HEK293T (cell line): ENCODE results near the gene DGKK.

ENCODE experiments used
- CTCF ChIA-PET: fragments of 350-600 bp; formaldehyde crosslinking; extraction: SDS; loops from one replicate; lab custom pipeline; 2021; ENCODE audit warnings: antibody characterized with exemption, inconsistent platforms; lab: Yijun Ruan, JAX
- POLR2A ChIA-PET: fragments of 350-600 bp; formaldehyde crosslinking; extraction: SDS; loops from one replicate; lab custom pipeline; 2020; ENCODE audit warnings: antibody characterized with exemption, inconsistent platforms; lab: Yijun Ruan, JAX
- DNase-seq: peaks from one replicate; pipeline ENCODE4 v3.0.0; 2012; ENCODE audit warnings: mixed read lengths; ENCODE audit errors: extremely low spot score
- ARNT ChIP-seq: fragments of 450-650 bp; IDR thresholded peaks from 2 replicates; pipeline ENCODE4 v1.6.1; 2017; ENCODE audit warnings: mild to moderate bottlenecking
- BHLHE40 ChIP-seq: fragments of 450-650 bp; IDR thresholded peaks from 2 replicates; pipeline ENCODE4 v1.6.1; 2016; ENCODE audit warnings: mild to moderate bottlenecking, moderate library complexity, borderline replicate concordance
- CTBP1 ChIP-seq: fragments of 450-650 bp; IDR thresholded peaks from 2 replicates; pipeline ENCODE4 v1.6.1; 2016; ENCODE audit warnings: borderline replicate concordance
- ELF4 ChIP-seq: fragments of 450-650 bp; IDR thresholded peaks from 2 replicates; pipeline ENCODE4 v1.6.1; 2017; ENCODE audit warnings: antibody characterized with exemption
- FOXA1 ChIP-seq: fragments of 450-650 bp; IDR thresholded peaks from 2 replicates; pipeline ENCODE4 v1.6.1; 2016; ENCODE audit warnings: mild to moderate bottlenecking
- FOXK2 ChIP-seq: fragments of 450-650 bp; IDR thresholded peaks from 2 replicates; pipeline ENCODE4 v1.6.1; 2016; ENCODE audit warnings: mild to moderate bottlenecking
- FOXM1 ChIP-seq: fragments of 450-650 bp; IDR thresholded peaks from 2 replicates; pipeline ENCODE4 v1.6.1; 2017; ENCODE audit warnings: mild to moderate bottlenecking, borderline replicate concordance
- HDGF ChIP-seq: fragments of 450-650 bp; IDR thresholded peaks from 2 replicates; pipeline ENCODE4 v1.6.1; 2017; ENCODE audit warnings: antibody characterized with exemption, borderline replicate concordance
- L3MBTL2 ChIP-seq: fragments of 450-650 bp; conservative IDR thresholded peaks from 2 replicates; pipeline ENCODE4 v1.6.1; 2016; ENCODE audit warnings: mild to moderate bottlenecking
- LEF1 ChIP-seq: fragments of 450-650 bp; IDR thresholded peaks from 2 replicates; pipeline ENCODE4 v1.6.1; 2017; ENCODE audit warnings: mild to moderate bottlenecking, borderline replicate concordance
- NFRKB ChIP-seq: fragments of 450-650 bp; IDR thresholded peaks from 2 replicates; pipeline ENCODE4 v1.6.1; 2016; ENCODE audit warnings: mild to moderate bottlenecking, moderate library complexity
- PKNOX1 ChIP-seq: fragments of 450-650 bp; IDR thresholded peaks from 2 replicates; pipeline ENCODE4 v1.6.1; 2016
- SP1 ChIP-seq: fragments of 450-650 bp; IDR thresholded peaks from 2 replicates; pipeline ENCODE4 v1.6.1; 2017
- SUZ12 ChIP-seq: fragments of 450-650 bp; IDR thresholded peaks from 2 replicates; pipeline ENCODE4 v1.6.1; 2016; ENCODE audit warnings: mild to moderate bottlenecking
- TARDBP ChIP-seq: fragments of 450-650 bp; IDR thresholded peaks from 2 replicates; pipeline ENCODE4 v1.6.1; 2016
- ZNF384 ChIP-seq: fragments of 450-650 bp; IDR thresholded peaks from 2 replicates; pipeline ENCODE4 v1.6.1; 2016

DGKK gene

GRCh38 chrX:50469206-50469605 lies 1.4 kb downstream of the DGKK start:
- POLR2A ChIA-PET, result no interaction called here
- no peak for DNase-seq
- CTCF ChIA-PET, result no interaction called here
- TF ChIP-seq FOXM1 (no peak), PKNOX1 (no peak), ELF4 (no peak), ZNF384 (no peak), ARNT (no peak), HDGF (no peak), CTBP1 (no peak), SP1 (no peak), TARDBP (no peak), LEF1 (no peak), FOXA1 (no peak), NFRKB (no peak), L3MBTL2 (no peak)

- POLR2A ChIA-PET, result no interaction called here
- TF ChIP-seq FOXA1 (no peak), NFRKB (no peak), SP1 (no peak), BHLHE40 (no peak), TARDBP (no peak), CTBP1 (no peak), FOXM1 (no peak), ARNT (no peak), ELF4 (no peak), L3MBTL2 (no peak), LEF1 (no peak), SUZ12 (no peak), ZNF384 (no peak), FOXK2 (no peak), HDGF (no peak)
- CTCF ChIA-PET, result no interaction called here
- no peak for DNase-seq
These were observed 11.0 kb downstream of the DGKK start for GRCh38 chrX:50459615-50460014.

GRCh38 chrX:50458483-50458882 lies 12.1 kb downstream of the DGKK start:
- DNase-seq, result no peak
- TF ChIP-seq ZNF384, result no peak
- no peak for TF ChIP-seq SUZ12
- TF ChIP-seq FOXM1, result no peak
- no peak for TF ChIP-seq HDGF
- no peak for TF ChIP-seq ARNT
- no peak for TF ChIP-seq SP1
- no peak for TF ChIP-seq PKNOX1
- no peak for TF ChIP-seq FOXK2
- no peak for TF ChIP-seq FOXA1
- TF ChIP-seq CTBP1, result no peak
- no peak for TF ChIP-seq NFRKB
- POLR2A ChIA-PET, result no interaction called here
- CTCF ChIA-PET, result no interaction called here

- ChIA-PET POLR2A (no interaction called here), CTCF (no interaction called here)
- TF ChIP-seq ARNT (no peak), ZNF384 (no peak), LEF1 (no peak), L3MBTL2 (no peak), ELF4 (no peak), SP1 (no peak), SUZ12 (no peak), BHLHE40 (no peak), FOXM1 (no peak), FOXK2 (no peak), FOXA1 (no peak), PKNOX1 (no peak), NFRKB (no peak), CTBP1 (no peak), TARDBP (no peak), HDGF (no peak)
- no peak for DNase-seq
These were observed 13.7 kb downstream of the DGKK start for GRCh38 chrX:50456712-50457484.

DNA sequence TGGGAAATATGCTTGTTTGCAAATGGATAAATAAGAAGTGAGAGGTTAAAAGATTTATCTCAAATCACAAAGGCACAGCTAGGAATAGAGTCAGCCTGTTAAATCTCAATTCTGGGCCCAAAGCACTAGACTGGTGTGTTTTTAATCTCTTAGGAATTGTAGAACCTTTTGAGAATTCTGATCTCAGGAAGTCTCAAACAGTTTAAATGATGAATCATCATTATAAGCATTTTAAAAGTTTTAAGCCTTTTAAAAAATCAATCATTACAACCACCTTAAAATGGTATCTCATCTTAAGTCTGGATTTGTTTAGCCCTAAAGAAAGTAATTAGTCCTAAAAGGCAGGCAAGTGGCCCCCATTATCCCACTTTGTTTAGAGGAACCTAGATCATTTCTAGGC lies 17.8 kb downstream of the DGKK start:
- TF ChIP-seq LEF1, result no peak
- TF ChIP-seq HDGF, result no peak
- no peak for TF ChIP-seq FOXK2
- TF ChIP-seq ELF4, result no peak
- TF ChIP-seq ZNF384, result no peak
- no peak for TF ChIP-seq ARNT
- ChIA-PET CTCF (no interaction called here), POLR2A (no interaction called here)
- no peak for DNase-seq

DNA sequence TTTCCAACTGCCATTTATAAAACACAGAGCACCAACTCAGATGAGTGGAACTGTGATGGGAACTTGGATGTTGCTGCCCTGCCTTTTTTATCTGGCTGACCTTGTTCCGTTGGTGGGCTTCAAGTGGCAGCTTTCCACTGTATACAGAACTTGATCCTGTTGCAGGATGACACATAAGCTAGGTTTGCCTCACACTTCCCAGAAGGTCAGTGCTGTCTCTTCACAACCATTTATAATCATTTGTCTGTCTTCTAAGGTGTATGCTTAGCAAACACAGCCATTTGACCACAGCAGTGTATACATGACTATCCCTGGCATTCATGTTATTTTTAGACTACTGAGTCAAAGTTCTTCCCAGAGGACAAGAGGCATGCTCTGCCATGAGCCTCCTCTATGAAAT lies 20.3 kb downstream of the DGKK start:
- ChIA-PET POLR2A (no interaction called here), CTCF (no interaction called here)
- no peak for TF ChIP-seq BHLHE40
- TF ChIP-seq CTBP1, result no peak
- no peak for TF ChIP-seq ZNF384
- no peak for TF ChIP-seq ARNT
- no peak for TF ChIP-seq L3MBTL2
- TF ChIP-seq FOXA1, result no peak
- no peak for TF ChIP-seq PKNOX1
- TF ChIP-seq FOXK2, result no peak
- TF ChIP-seq HDGF, result no peak
- TF ChIP-seq TARDBP, result no peak
- TF ChIP-seq ELF4, result no peak
- TF ChIP-seq SUZ12, result no peak
- no peak for TF ChIP-seq SP1
- no peak for TF ChIP-seq FOXM1
- TF ChIP-seq NFRKB, result no peak
- TF ChIP-seq LEF1, result no peak
- no peak for DNase-seq
